K562 (cell line): Measurements from ENCODE around the gene SDR42E2. TPM values are rescaled to one million over a fixed set of nuclear protein-coding genes. Genes with fewer than 3 reads are reported as not detected.

Experiments
- ATAC-seq: fragments of 200-7000 bp; cut with Tn5 transposase; 3 replicates; pipeline ENCODE4 v1.9.1; 2020; ENCODE audit warnings: moderate library complexity
- BruUV-seq: library from RNA; stranded (reverse); fragments of 400-500 nt; replicated peaks from 2 replicates; lab custom pipeline; 2021; lab: Mats Ljungman, UMichigan
- CTCF ChIA-PET: fragments of 300-600 bp; formaldehyde crosslinking; extraction: SDS; loops from one replicate; lab custom pipeline; 2021; ENCODE audit warnings: low intra/inter-chr PET ratio; lab: Yijun Ruan, JAX
- POLR2A ChIA-PET: fragments of 300-600, 350-650 bp; sonication (Branson Sonifier 250); formaldehyde crosslinking; extraction: SDS; loops from one replicate; lab custom pipeline; 2021; ENCODE audit warnings: antibody characterized with exemption, inconsistent platforms; lab: Yijun Ruan, JAX
- DNase-seq, 4 experiments: peaks; one replicate each; pipeline versions ENCODE4 v3.0.0 to v3.0.0-alpha.2; 2011 to 2018; ENCODE audit warnings: low spot score in 3 of 4, mixed read lengths in 3 of 4; ENCODE audit errors: extremely low read depth in 1 of 4
- FAIRE-seq: peaks from 2 replicates; lab custom pipeline; 2011; peaks lifted over from hg19 to GRCh38; lab: Jason Lieb, UNC
- H2AFZ ChIP-seq: 2 replicates; pipeline ENCODE4 v1.6.0; 2011; ENCODE audit warnings: low read depth, low read length, control low read depth, inconsistent platforms
- H3K27ac ChIP-seq: fragments of 200-600 bp; 3 replicates; pipeline ENCODE4 v1.8.0; 2011; ENCODE audit warnings: low read depth, mild to moderate bottlenecking, control low read depth, inconsistent platforms, low read length, moderate library complexity, mixed read lengths; ENCODE audit errors: extremely low read depth
- H3K27me3 ChIP-seq, 2 experiments: fragments of 300-600 bp in 1 of 2; 2 replicates in 1 of 2; 3 replicates in 1 of 2; pipeline versions ENCODE4 v1.6.0 to v1.8.0; 2011; ENCODE audit warnings: inconsistent platforms in 2 of 2, low read length in 2 of 2, mild to moderate bottlenecking in 1 of 2, mixed read lengths in 1 of 2, moderate library complexity in 1 of 2; ENCODE audit not compliant: control insufficient read depth in 2 of 2, insufficient read depth in 2 of 2
- H3K36me3 ChIP-seq: fragments of 300-600 bp; 3 replicates; pipeline ENCODE4 v1.8.0; 2011; ENCODE audit warnings: mild to moderate bottlenecking, low read length, inconsistent platforms; ENCODE audit not compliant: control insufficient read depth, insufficient read depth
- H3K4me1 ChIP-seq, 2 experiments: fragments of 200-600 bp in 1 of 2; replicated peaks in 1 of 2; 2 replicates in 1 of 2; 3 replicates in 1 of 2; pipeline versions ENCODE4 v1.5.1 to v1.8.0; 2011; ENCODE audit warnings: inconsistent platforms in 2 of 2, low read length in 2 of 2, mild to moderate bottlenecking in 1 of 2, mixed read lengths in 1 of 2, moderate library complexity in 1 of 2; ENCODE audit not compliant: control insufficient read depth in 2 of 2, insufficient read depth in 2 of 2
- H3K4me2 ChIP-seq: 2 replicates; pipeline ENCODE4 v1.6.1; 2011; ENCODE audit warnings: low read length, control low read depth, inconsistent platforms, mixed read lengths; ENCODE audit not compliant: insufficient read depth
- H3K4me3 ChIP-seq: fragments of 200-600 bp; sonication (generic), shearing (Covaris generic); 2 replicates; pipeline ENCODE4 v1.5.1; 2016; ENCODE audit warnings: control low read depth, inconsistent platforms
- H3K79me2 ChIP-seq: fragments of 200-600 bp; 3 replicates; pipeline ENCODE4 v1.8.0; 2011; ENCODE audit warnings: low read length, inconsistent platforms; ENCODE audit not compliant: control insufficient read depth, insufficient read depth
- H3K9ac ChIP-seq, 2 experiments: 2 replicates each; pipeline versions ENCODE4 v1.6.0 to v1.6.1; 2011; ENCODE audit warnings: low read depth in 2 of 2, low read length in 2 of 2, control low read depth in 1 of 2, inconsistent platforms in 1 of 2, mild to moderate bottlenecking in 1 of 2, mixed read lengths in 1 of 2; ENCODE audit not compliant: insufficient read depth in 1 of 2
- H3K9me1 ChIP-seq: one replicate; pipeline ENCODE4 v1.6.0; 2011; ENCODE audit warnings: inconsistent platforms, mild to moderate bottlenecking, low read length, moderate library complexity; ENCODE audit not compliant: control insufficient read depth, insufficient read depth
- H3K9me3 ChIP-seq: replicated peaks from 2 replicates; pipeline ENCODE4 v1.5.1; 2011; ENCODE audit warnings: low read depth, low read length, inconsistent platforms; ENCODE audit not compliant: control insufficient read depth, insufficient read depth
- H4K20me1 ChIP-seq: replicated peaks from 2 replicates; pipeline ENCODE4 v1.6.1; 2011; ENCODE audit warnings: low read length, inconsistent platforms, mixed read lengths; ENCODE audit not compliant: control insufficient read depth, insufficient read depth
- MLLT1 ChIP-seq, 2 experiments: fragments of 450-650 bp; IDR thresholded peaks; 2 replicates each; pipeline ENCODE4 v1.6.1; 2016
- ZNF318 ChIP-seq, 2 experiments: fragments of 450-650 bp; IDR thresholded peaks; 2 replicates each; pipeline ENCODE4 v1.6.1; 2016; ENCODE audit warnings: mild to moderate bottlenecking in 2 of 2, borderline replicate concordance in 1 of 2, low read depth in 1 of 2, moderate library complexity in 1 of 2
- ZNF41 ChIP-seq: fragments of 250-450 bp; sonication (Bioruptor Pico); conservative IDR thresholded peaks from 2 replicates; pipeline ENCODE4 v1.4.0; 2020; ENCODE audit warnings: mild to moderate bottlenecking
- WGBS: fragments of 100-300 bp; shearing (Covaris generic); methylation state at CpG from one replicate; pipeline ENCODE4 v1.1.6; 2016; ENCODE audit warnings: low coverage, mixed read lengths; ENCODE audit not compliant: insufficient coverage; ENCODE audit errors: missing lambda C conversion rate; 5-methylcytosine and 5-hydroxymethylcytosine counted together
- in situ Hi-C: fragments of 300-500 bp; cut with MboI; formaldehyde crosslinking; loops from 4 replicates; pipeline ENCODE4 v1.15.0; 2018; ENCODE audit warnings: inconsistent platforms, mixed read lengths
- intact Hi-C: fragments of 100-400 bp; cut with micrococcal nuclease; formaldehyde crosslinking; loops from 2 replicates; pipeline ENCODE4 v1.14.2; 2022
- polyA plus RNA-seq, 8 experiments: library from polyadenylated mRNA; depleted of rRNA in 4 of 8; stranded (reverse) in 5 of 8; unstranded in 3 of 8; fragments of >200 nt; fragmentation: Nextera tagmentation in 2 of 8; fragmentation: Illumina TruSeq in 1 of 8; extraction: Ambion mirVana in 2 of 8; extraction: Trizol in 1 of 8; gene quantifications; 2 replicates each; pipeline versions ENCODE4 v1.2.1 to v1.2.3, GENCODE V29; 2011 to 2014; ENCODE audit warnings: inconsistent platforms in 1 of 8, missing spikeins in 1 of 8
- total RNA-seq, 7 experiments: library from RNA; depleted of rRNA in 6 of 7; stranded (reverse); fragments of >200 nt in 6 of 7; fragmentation: Illumina TruSeq in 2 of 7; extraction: Trizol in 2 of 7; gene quantifications; 2 replicates each; pipeline versions ENCODE4 v1.2.1 to v1.2.3, GENCODE V29; 2011 to 2021; ENCODE audit warnings: low replicate concordance in 1 of 7

The SDR42E2 gene
- total and polyA plus RNA-seq, 9 of the 15 experiments (the other 6 are each of a cell fraction or from before 2014, with no cell fraction given), result 0.03 to 0.07 (median 0.04) TPM; not detected in 4

GRCh38 chr16:22164482-22164881 is 2.2 kb downstream of the SDR42E2 start:
- H3K27ac ChIP-seq, result no peak overlapping the region
- ChIA-PET CTCF (no interaction called here), POLR2A (no interaction called here)
- in situ Hi-C loops (no loop called here), intact Hi-C loops (no loop called here)
- BruUV-seq, result no TSS peak
- 1% methylated on average over 5 of the region's 5 CpGs for WGBS
- no peaks in the 10 kb centered on the region for H3K9me1 ChIP-seq
- H3K9ac ChIP-seq, result no peak overlapping the region
- no peak for TF ChIP-seq ZNF41 (CRISPR knock-in tag)
- H3K27me3 ChIP-seq, result peaks cover 16 to 58% of the 10 kb centered on the region in 2 experiments; a peak in 4 of 5 replicates
- H2AFZ ChIP-seq, result no peak overlapping the region
- H3K79me2 ChIP-seq, result no peaks in the 10 kb centered on the region
- H3K4me1 ChIP-seq, result peaks cover 0 to 8% of the 10 kb centered on the region in 2 experiments; a peak in 2 of 5 replicates
- no peak overlapping the region for H3K4me3 ChIP-seq
- H3K36me3 ChIP-seq, result no peaks in the 10 kb centered on the region
- no peaks in the 10 kb centered on the region for H4K20me1 ChIP-seq
- no peaks in the 10 kb centered on the region for H3K9me3 ChIP-seq
- no peak for FAIRE-seq
- ATAC-seq, result no peak
- no peak overlapping the region for H3K4me2 ChIP-seq
- no peak for DNase-seq

DNA sequence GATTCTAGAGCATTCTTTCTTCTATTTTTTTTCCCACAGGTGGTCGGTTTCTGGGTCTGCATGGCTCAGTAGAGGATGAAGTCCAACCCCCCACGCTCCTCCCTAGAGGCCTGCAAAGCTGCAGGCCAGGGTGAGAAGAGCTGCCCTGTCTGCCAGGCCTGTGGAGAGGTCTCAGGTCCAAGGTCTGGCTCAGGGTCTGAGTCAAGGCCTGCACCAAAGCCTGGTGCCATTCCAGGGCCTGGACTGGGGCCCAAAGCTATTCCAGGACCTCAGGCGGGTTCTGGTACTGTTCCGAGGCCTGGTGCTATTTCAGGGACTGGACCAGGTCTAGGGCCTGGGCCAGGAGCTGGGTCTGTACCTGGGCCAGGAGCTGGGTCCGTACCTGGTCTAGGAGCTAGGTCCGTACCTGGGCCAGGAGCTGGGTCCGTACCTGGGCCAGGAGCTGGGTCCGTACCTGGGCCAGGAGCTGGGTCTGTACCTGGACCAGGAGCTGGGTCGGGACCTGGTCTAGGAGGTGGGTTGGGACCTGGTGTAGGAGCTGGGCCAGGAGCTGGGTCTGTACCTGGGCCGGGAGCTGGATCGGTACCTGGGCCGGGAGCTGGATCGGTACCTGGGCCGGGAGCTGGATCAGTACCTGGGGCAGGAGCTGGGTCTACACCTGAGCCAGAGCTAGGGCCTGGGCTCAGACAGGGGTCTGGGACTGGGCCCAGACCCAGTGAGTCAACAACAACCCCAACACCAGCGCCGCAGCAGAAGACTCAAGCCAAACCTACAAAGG is 3.4 kb downstream of the SDR42E2 start:
- no peak overlapping the region for H3K9ac ChIP-seq
- peaks cover 18 to 58% of the 10 kb centered on the region in 2 experiments for H3K27me3 ChIP-seq
- peaks cover 0 to 8% of the 10 kb centered on the region in 2 experiments; a peak in 2 of 5 replicates for H3K4me1 ChIP-seq
- WGBS, result 3% methylated on average over 15 of the region's 16 CpGs
- H3K4me3 ChIP-seq, result no peak overlapping the region
- intact Hi-C loops, result no loop called here
- ATAC-seq (no peak), DNase-seq (no peak), FAIRE-seq (no peak)
- 0 out of 2 replicates have a peak, but pooled peaks cover 2% of the 10 kb centered on the region for H4K20me1 ChIP-seq
- no peaks in the 10 kb centered on the region for H3K79me2 ChIP-seq
- H3K4me2 ChIP-seq, result no peak overlapping the region
- H3K9me1 ChIP-seq, result no peaks in the 10 kb centered on the region
- H3K36me3 ChIP-seq, result no peaks in the 10 kb centered on the region
- BruUV-seq, result no TSS peak
- ChIA-PET POLR2A (interaction anchor here (0.6 to 1.2 kb wide), 2 partner anchors 25 to 108 kb away, joined by 3 to 4 read pairs; no protein-coding TSS in a partner anchor), CTCF (no interaction called here)
- no peak overlapping the region for H3K27ac ChIP-seq
- no peak overlapping the region for H2AFZ ChIP-seq
- H3K9me3 ChIP-seq, result no peaks in the 10 kb centered on the region
- in situ Hi-C loops, result no loop called here
- no peak for TF ChIP-seq MLLT1 (IDR thresholded peaks at IDR 0.05)
- TF ChIP-seq ZNF318 (IDR thresholded peaks at IDR 0.05; ENCODE audit: borderline replicate concordance in 1 of 2, low read depth in 1 of 2), result no peak
